HEK293 (cell line): ENCODE measurements around the gene CD8A.

Source experiments
- BCL6B ChIP-seq: fragments of 450-650 bp; formaldehyde crosslinking; IDR thresholded peaks from 2 replicates; pipeline ENCODE4 v1.5.1; 2017; ENCODE audit warnings: missing biosample characterization, missing genetic modification characterization
- CTCF ChIP-seq: fragments of 450-650 bp; formaldehyde crosslinking; IDR thresholded peaks from 2 replicates; pipeline ENCODE4 v1.5.1; 2016; ENCODE audit warnings: missing biosample characterization, missing genetic modification characterization
- MYNN ChIP-seq: fragments of 450-650 bp; formaldehyde crosslinking; IDR thresholded peaks from 2 replicates; pipeline ENCODE4 v1.5.1; 2016; ENCODE audit warnings: missing biosample characterization, missing genetic modification characterization, borderline replicate concordance
- YY1 ChIP-seq: fragments of 450-650 bp; formaldehyde crosslinking; IDR thresholded peaks from 2 replicates; pipeline ENCODE4 v1.5.1; 2018; ENCODE audit warnings: missing biosample characterization, missing genetic modification characterization
- ZBTB1 ChIP-seq: fragments of 450-650 bp; formaldehyde crosslinking; IDR thresholded peaks from 2 replicates; pipeline ENCODE4 v1.5.1; 2016; ENCODE audit warnings: missing biosample characterization, missing genetic modification characterization
- ZBTB20 ChIP-seq: fragments of 450-650 bp; formaldehyde crosslinking; IDR thresholded peaks from 2 replicates; pipeline ENCODE4 v1.5.1; 2016; ENCODE audit warnings: missing biosample characterization, missing genetic modification characterization
- ZNF169 ChIP-seq: fragments of 450-650 bp; formaldehyde crosslinking; IDR thresholded peaks from 2 replicates; pipeline ENCODE4 v1.5.1; 2016; ENCODE audit warnings: missing biosample characterization, missing genetic modification characterization
- ZNF391 ChIP-seq: fragments of 450-650 bp; formaldehyde crosslinking; IDR thresholded peaks from 2 replicates; pipeline ENCODE4 v1.5.1; 2016; ENCODE audit warnings: low read depth, missing biosample characterization, missing genetic modification characterization, borderline replicate concordance
- ZNF704 ChIP-seq: fragments of 450-650 bp; formaldehyde crosslinking; IDR thresholded peaks from 2 replicates; pipeline ENCODE4 v1.5.1; 2016; ENCODE audit warnings: missing biosample characterization, missing genetic modification characterization

GRCh38 chr2:86818957-86819356 lies 28.2 kb upstream of the CD8A start:
- TF ChIP-seq CTCF (tag by site-specific recombination) (no peak), ZBTB1 (tag by site-specific recombination) (no peak), ZBTB20 (tag by site-specific recombination) (no peak), YY1 (no peak), MYNN (tag by site-specific recombination) (no peak), ZNF391 (no peak), ZNF704 (no peak), ZNF169 (tag by site-specific recombination) (no peak), BCL6B (tag by site-specific recombination) (no peak)
